ENCODE measurements around the gene NACC1. TPM values are rescaled to one million over a fixed set of nuclear protein-coding genes. Genes with fewer than 3 reads are reported as not detected.
"Not testable (repeated sequence)": the region's sequence is repeated elsewhere in the genome, so short reads cannot be mapped to it uniquely, and the experiment has no call there.

The NACC1 gene
- total and polyA plus RNA-seq, 2 experiments from 2014 or later, result 11.1 to 35.0 TPM

DNA sequence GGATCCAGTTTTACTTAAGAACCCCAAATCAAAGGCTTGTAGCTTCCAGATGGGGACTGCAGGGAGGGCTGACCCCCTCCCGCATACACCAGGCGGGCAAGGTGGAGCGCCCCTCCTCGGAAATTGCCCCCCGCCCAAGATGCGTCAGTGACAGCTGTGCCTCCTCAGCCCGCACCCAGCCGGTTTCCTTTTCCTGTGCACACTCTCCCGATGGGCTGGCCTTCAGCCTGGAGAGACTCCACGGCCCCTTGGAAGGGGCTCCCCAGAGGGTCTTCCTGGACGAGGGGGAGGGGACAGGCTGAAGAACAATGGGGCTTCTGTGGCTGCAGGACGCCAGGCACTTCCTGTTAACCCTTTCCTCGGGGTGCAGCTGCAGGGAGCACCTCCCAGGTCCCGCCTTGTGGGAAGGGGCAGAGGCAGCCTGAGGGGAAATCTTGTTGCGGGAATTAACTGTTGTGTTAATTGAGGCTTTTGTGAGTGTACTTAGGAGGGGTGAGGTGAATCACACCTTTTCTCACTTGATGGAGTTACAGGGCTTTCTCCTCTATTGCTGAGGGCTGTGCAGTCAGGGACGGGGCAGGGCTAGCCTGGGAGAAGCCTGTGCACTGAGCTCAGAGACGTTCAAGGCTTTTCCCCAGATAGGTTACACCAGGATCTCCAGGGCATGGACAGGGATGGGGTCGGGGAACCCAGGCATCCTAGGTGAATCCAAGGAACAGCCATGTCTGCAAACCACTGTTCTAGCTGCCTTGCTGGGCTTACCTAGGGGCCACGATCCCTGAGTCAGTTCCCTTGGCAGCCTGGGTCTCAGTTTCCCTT, 46.5 kb downstream of the NACC1 start:
- peak overlapping the region; percentile 100 for H3K27ac ChIP-seq
- no peaks in the 10 kb centered on the region for H4K20me1 ChIP-seq (ENCODE audit: insufficient read depth, poor library complexity, severe bottlenecking)
- no peaks in the 10 kb centered on the region for H3K9me2 ChIP-seq (replicated peaks; ENCODE audit: insufficient read depth)
- peaks cover 12% of the 10 kb centered on the region for H3K79me2 ChIP-seq
- no peaks in the 10 kb centered on the region for H3K27me3 ChIP-seq
- no peak overlapping the region for H3K4me3 ChIP-seq
- no peaks in the 10 kb centered on the region for H3K36me3 ChIP-seq (replicated peaks; ENCODE audit: insufficient read depth, low read depth)
- H3K4me2 ChIP-seq, result peak overlapping the region; percentile 78
- no peak overlapping the region for H2AFZ ChIP-seq
- no peaks in the 10 kb centered on the region for H3K9me3 ChIP-seq (ENCODE audit: low read depth)
- TF ChIP-seq, protein P1, sequence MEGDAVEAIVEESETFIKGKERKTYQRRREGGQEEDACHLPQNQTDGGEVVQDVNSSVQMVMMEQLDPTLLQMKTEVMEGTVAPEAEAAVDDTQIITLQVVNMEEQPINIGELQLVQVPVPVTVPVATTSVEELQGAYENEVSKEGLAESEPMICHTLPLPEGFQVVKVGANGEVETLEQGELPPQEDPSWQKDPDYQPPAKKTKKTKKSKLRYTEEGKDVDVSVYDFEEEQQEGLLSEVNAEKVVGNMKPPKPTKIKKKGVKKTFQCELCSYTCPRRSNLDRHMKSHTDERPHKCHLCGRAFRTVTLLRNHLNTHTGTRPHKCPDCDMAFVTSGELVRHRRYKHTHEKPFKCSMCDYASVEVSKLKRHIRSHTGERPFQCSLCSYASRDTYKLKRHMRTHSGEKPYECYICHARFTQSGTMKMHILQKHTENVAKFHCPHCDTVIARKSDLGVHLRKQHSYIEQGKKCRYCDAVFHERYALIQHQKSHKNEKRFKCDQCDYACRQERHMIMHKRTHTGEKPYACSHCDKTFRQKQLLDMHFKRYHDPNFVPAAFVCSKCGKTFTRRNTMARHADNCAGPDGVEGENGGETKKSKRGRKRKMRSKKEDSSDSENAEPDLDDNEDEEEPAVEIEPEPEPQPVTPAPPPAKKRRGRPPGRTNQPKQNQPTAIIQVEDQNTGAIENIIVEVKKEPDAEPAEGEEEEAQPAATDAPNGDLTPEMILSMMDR (IDR thresholded peaks at IDR 0.05; ENCODE audit: poor library complexity), result no peak
- TF ChIP-seq EZH2 (IDR thresholded peaks at IDR 0.05; ENCODE audit: borderline replicate concordance) (no peak), EZH2phosphoT487 (IDR thresholded peaks at IDR 0.05; ENCODE audit: low read depth, severe bottlenecking, unreplicated experiment) (no peak)
- H3K4me1 ChIP-seq (ENCODE audit: insufficient read depth), result peaks cover 62% of the 10 kb centered on the region
- peak; percentile 90 for DNase-seq (ENCODE audit: low spot score)
- WGBS (ENCODE audit: low lambda C conversion rate, missing lambda C conversion rate), result 12% methylated on average over 16 of the region's 19 CpGs

DNA sequence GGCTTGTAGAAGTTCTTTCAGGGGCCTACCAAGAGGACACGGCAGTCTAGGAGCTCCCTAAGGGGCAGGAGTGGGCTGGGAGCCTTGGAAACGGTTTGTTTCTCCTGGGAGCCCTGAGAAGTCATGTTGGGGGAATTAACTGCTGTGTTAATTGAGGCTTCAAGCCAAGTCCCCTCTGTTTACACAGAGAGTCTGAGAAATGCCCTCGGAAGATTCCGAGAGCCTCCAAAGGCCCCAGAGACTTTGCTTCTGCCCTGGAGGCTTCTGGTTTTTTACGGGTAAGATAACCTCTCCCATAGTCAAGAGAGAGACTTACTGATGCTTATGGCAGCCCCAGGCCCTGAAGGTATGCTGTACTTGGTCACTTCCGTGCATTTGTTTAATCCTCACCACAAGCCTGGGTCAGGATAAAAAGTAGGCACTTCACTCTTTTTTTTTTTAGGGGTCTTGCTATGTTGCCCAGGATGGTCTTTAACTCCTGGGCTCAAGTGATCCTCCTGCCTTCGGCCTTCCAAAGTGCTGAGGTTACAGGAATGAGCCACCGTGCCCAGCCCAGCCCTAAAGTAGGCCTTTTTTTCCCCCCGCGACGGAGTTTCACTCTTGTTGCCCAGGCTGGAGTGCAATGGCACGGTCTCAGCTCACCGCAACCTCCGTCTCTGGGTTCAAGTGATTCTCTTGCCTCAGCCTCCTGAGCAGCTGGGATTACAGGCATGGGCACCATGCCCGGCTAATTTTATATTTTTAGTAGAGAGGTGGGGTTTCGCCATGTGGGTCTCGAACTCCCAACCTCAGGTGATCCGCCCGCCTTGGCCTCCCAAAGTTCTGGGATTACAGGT, 47.3 kb downstream of the NACC1 start:
- H3K9me3 ChIP-seq (ENCODE audit: low read depth), result no peaks in the 10 kb centered on the region
- H3K4me2 ChIP-seq, result peak overlapping the region; percentile 78
- no peaks in the 10 kb centered on the region for H3K36me3 ChIP-seq (replicated peaks; ENCODE audit: insufficient read depth, low read depth)
- WGBS (ENCODE audit: low lambda C conversion rate, missing lambda C conversion rate), result 70% methylated on average over 19 of the region's 19 CpGs
- H3K4me1 ChIP-seq (ENCODE audit: insufficient read depth), result peaks cover 65% of the 10 kb centered on the region
- peaks cover 12% of the 10 kb centered on the region for H3K79me2 ChIP-seq
- no peaks in the 10 kb centered on the region for H4K20me1 ChIP-seq (ENCODE audit: insufficient read depth, poor library complexity, severe bottlenecking)
- peak; percentile 39 for DNase-seq (ENCODE audit: low spot score)
- H2AFZ ChIP-seq, result no peak overlapping the region
- peak overlapping the region; percentile 100 for H3K27ac ChIP-seq
- TF ChIP-seq EZH2phosphoT487 (IDR thresholded peaks at IDR 0.05; ENCODE audit: low read depth, severe bottlenecking, unreplicated experiment) (no peak), EZH2 (IDR thresholded peaks at IDR 0.05; ENCODE audit: borderline replicate concordance) (no peak)
- TF ChIP-seq, protein P1 (IDR thresholded peaks at IDR 0.05; ENCODE audit: poor library complexity), result no peak
- no peak overlapping the region for H3K4me3 ChIP-seq
- no peaks in the 10 kb centered on the region for H3K9me2 ChIP-seq (replicated peaks; ENCODE audit: insufficient read depth)
- no peaks in the 10 kb centered on the region for H3K27me3 ChIP-seq

DNA sequence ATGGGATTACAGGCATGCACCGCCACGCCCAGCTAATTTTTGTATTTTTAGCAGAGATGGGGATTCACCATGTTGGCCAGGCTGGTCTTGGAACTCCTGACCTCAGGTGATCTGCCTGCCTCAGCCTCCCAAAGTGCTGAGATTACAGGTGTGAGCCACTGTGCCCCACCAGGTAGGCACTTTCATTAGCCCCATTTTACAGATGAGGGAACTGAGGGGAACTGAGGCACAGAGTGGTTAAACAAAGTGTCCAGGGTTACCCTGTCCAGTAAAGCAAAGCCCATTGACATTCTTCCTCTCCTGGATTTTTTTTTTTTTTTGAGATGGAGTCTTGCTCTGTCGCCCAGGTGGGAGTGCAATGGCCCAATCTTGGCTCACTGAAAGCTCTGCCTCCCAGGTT, 48.1 kb downstream of the NACC1 start:
- not testable (repeated sequence) for H4K20me1 ChIP-seq (ENCODE audit: insufficient read depth, poor library complexity, severe bottlenecking); H3K4me2 ChIP-seq; H2AFZ ChIP-seq; H3K9me2 ChIP-seq (replicated peaks; ENCODE audit: insufficient read depth); DNase-seq (ENCODE audit: low spot score); H3K36me3 ChIP-seq (replicated peaks; ENCODE audit: insufficient read depth, low read depth); H3K27me3 ChIP-seq; H3K4me3 ChIP-seq; H3K9me3 ChIP-seq (ENCODE audit: low read depth)
- H3K4me1 ChIP-seq (ENCODE audit: insufficient read depth), result peaks cover 65% of the 10 kb centered on the region
- H3K79me2 ChIP-seq, result peaks cover 15% of the 10 kb centered on the region
- WGBS (ENCODE audit: low lambda C conversion rate, missing lambda C conversion rate), result 98% methylated on average over 3 of the region's 3 CpGs
- peak overlapping the region; percentile 100 for H3K27ac ChIP-seq

DNA sequence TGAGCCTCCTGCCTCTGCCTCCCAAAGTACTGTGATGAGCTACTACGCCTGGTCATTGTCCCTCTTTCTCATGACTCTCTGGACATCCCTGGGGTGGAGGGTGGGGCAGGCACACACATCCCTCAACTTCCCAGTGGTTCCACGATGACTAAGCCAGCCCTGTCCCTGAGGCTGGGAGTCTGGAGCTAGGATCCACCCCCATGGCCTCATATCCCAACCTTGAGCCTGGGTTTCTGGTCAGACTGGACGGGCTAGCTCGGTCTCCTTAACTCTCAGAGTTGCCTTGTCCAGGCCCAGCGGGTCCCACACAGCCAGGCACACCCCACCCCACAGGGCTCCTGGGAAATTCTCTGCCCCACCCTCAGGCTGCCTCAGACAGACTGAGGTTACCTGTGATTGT, 51.7 kb downstream of the NACC1 start:
- Histone ChIP-seq H3K9me3 (ENCODE audit: low read depth) (no peaks in the 10 kb centered on the region), H3K4me2 (no peak overlapping the region), H3K27me3 (no peaks in the 10 kb centered on the region), H3K27ac (peak overlapping the region; percentile 100), H3K9me2 (replicated peaks; ENCODE audit: insufficient read depth) (no peaks in the 10 kb centered on the region), H3K36me3 (replicated peaks; ENCODE audit: insufficient read depth, low read depth) (no peaks in the 10 kb centered on the region), H3K4me3 (no peak overlapping the region), H4K20me1 (ENCODE audit: insufficient read depth, poor library complexity, severe bottlenecking) (no peaks in the 10 kb centered on the region), H3K4me1 (ENCODE audit: insufficient read depth) (peaks cover 49% of the 10 kb centered on the region), H2AFZ (no peak overlapping the region), H3K79me2 (peaks cover 15% of the 10 kb centered on the region)
- 75% methylated on average over 5 of the region's 5 CpGs for WGBS (ENCODE audit: low lambda C conversion rate, missing lambda C conversion rate)
- TF ChIP-seq EZH2 (IDR thresholded peaks at IDR 0.05; ENCODE audit: borderline replicate concordance), result no peak
- no peak for TF ChIP-seq EZH2phosphoT487 (IDR thresholded peaks at IDR 0.05; ENCODE audit: low read depth, severe bottlenecking, unreplicated experiment)
- TF ChIP-seq, protein P1 (IDR thresholded peaks at IDR 0.05; ENCODE audit: poor library complexity), result no peak
- DNase-seq (ENCODE audit: low spot score), result peak; percentile 70

All from hepatocyte (in vitro differentiated cells).